HepG2 (cell line): ENCODE measurements around the gene GSTT2. TPM values are rescaled to one million over a fixed set of nuclear protein-coding genes. Genes with fewer than 3 reads are reported as not detected.

Experiments
- AGO2 ChIP-seq: fragments of 200-400 bp; formaldehyde crosslinking; optimal IDR thresholded peaks from 2 replicates; pipeline ENCODE3; 2017; ENCODE audit warnings: mild to moderate bottlenecking, low read depth, low read length, moderate library complexity
- ELF1 ChIP-seq: sonication (generic); formaldehyde crosslinking; IDR thresholded peaks from 2 replicates; pipeline ENCODE4 v1.4.0; 2020; ENCODE audit warnings: missing genetic modification reagents
- HDAC6 ChIP-seq: fragments of 200-600 bp; sonication (generic); IDR thresholded peaks from 2 replicates; pipeline ENCODE4 v1.7.0; 2017; ENCODE audit warnings: mild to moderate bottlenecking, antibody characterized with exemption, low read length, low read depth
- HHEX ChIP-seq: IDR thresholded peaks from 2 replicates; pipeline ENCODE4 v1.6.1; 2016; ENCODE audit warnings: control low read depth
- HOXA3 ChIP-seq: sonication (generic); formaldehyde crosslinking; IDR thresholded peaks from 2 replicates; pipeline ENCODE4 v1.5.0; 2020; ENCODE audit warnings: missing genetic modification reagents
- SAP130 ChIP-seq: IDR thresholded peaks from 2 replicates; pipeline ENCODE4 v1.6.1; 2016; ENCODE audit warnings: low read depth
- SNAI1 ChIP-seq: sonication (generic); formaldehyde crosslinking; IDR thresholded peaks from 2 replicates; pipeline ENCODE4 v1.5.0; 2020; ENCODE audit warnings: mild to moderate bottlenecking, missing genetic modification reagents, borderline replicate concordance
- STAG1 ChIP-seq: sonication (generic); formaldehyde crosslinking; IDR thresholded peaks from 2 replicates; pipeline ENCODE4 v1.4.0; 2020; ENCODE audit warnings: missing genetic modification reagents
- TCF7L2 ChIP-seq: IDR thresholded peaks from 2 replicates; pipeline ENCODE4 v1.6.1; 2011; ENCODE audit warnings: mild to moderate bottlenecking, low read depth, low read length, moderate library complexity
- ZNF407 ChIP-seq: sonication (generic); formaldehyde crosslinking; IDR thresholded peaks from one replicate; pipeline ENCODE4 v1.5.1; 2020; ENCODE audit warnings: mild to moderate bottlenecking, missing genetic modification reagents; ENCODE audit errors: not compliant biosample characterization
- ZNF496 ChIP-seq: sonication (generic); formaldehyde crosslinking; IDR thresholded peaks from 2 replicates; pipeline ENCODE4 v1.8.1; 2023; ENCODE audit warnings: mild to moderate bottlenecking, moderate library complexity, missing genetic modification reagents; ENCODE audit not compliant: insufficient replicate concordance
- ZNF580 ChIP-seq: IDR thresholded peaks from 2 replicates; pipeline ENCODE4 v1.6.1; 2016; ENCODE audit warnings: low read depth, borderline replicate concordance
- ZNF761 ChIP-seq: sonication (generic); formaldehyde crosslinking; conservative IDR thresholded peaks from 2 replicates; pipeline ENCODE4 v1.4.0; 2020; ENCODE audit warnings: mild to moderate bottlenecking, missing genetic modification reagents
- polyA plus RNA-seq, 8 experiments: library from polyadenylated mRNA; depleted of rRNA in 3 of 8; stranded (reverse) in 7 of 8; unstranded in 1 of 8; fragments of >200 nt; fragmentation: Illumina TruSeq in 4 of 8; extraction: Trizol in 4 of 8; gene quantifications; 2 replicates each; pipeline versions ENCODE4 v1.2.1 to v1.2.3, GENCODE V29; 2011 to 2016; ENCODE audit warnings: low read depth in 4 of 8, missing spikeins in 1 of 8, mixed read lengths in 1 of 8; ENCODE audit not compliant: insufficient read depth in 1 of 8
- total RNA-seq, 5 experiments: library from RNA; depleted of rRNA; stranded (reverse); fragments of >200 nt; fragmentation: Illumina TruSeq; extraction: Trizol; gene quantifications; 2 replicates each; pipeline ENCODE4 v1.2.3, GENCODE V29; 2016; ENCODE audit warnings: low read depth in 1 of 5
- TF ChIP-seq, protein P1 (sequence below): sonication (generic); formaldehyde crosslinking; IDR thresholded peaks from 2 replicates; pipeline ENCODE4 v1.4.0; 2020; ENCODE audit warnings: missing genetic modification reagents, borderline replicate concordance

The GSTT2 gene
- total and polyA plus RNA-seq, 2 of the 13 experiments (the other 11 are each of a cell fraction or from before 2014, with no cell fraction given) = not detected

GRCh38 chr22:24010018-24010391, 30.1 kb downstream of the GSTT2 start (continued):
- TF ChIP-seq, protein P1, sequence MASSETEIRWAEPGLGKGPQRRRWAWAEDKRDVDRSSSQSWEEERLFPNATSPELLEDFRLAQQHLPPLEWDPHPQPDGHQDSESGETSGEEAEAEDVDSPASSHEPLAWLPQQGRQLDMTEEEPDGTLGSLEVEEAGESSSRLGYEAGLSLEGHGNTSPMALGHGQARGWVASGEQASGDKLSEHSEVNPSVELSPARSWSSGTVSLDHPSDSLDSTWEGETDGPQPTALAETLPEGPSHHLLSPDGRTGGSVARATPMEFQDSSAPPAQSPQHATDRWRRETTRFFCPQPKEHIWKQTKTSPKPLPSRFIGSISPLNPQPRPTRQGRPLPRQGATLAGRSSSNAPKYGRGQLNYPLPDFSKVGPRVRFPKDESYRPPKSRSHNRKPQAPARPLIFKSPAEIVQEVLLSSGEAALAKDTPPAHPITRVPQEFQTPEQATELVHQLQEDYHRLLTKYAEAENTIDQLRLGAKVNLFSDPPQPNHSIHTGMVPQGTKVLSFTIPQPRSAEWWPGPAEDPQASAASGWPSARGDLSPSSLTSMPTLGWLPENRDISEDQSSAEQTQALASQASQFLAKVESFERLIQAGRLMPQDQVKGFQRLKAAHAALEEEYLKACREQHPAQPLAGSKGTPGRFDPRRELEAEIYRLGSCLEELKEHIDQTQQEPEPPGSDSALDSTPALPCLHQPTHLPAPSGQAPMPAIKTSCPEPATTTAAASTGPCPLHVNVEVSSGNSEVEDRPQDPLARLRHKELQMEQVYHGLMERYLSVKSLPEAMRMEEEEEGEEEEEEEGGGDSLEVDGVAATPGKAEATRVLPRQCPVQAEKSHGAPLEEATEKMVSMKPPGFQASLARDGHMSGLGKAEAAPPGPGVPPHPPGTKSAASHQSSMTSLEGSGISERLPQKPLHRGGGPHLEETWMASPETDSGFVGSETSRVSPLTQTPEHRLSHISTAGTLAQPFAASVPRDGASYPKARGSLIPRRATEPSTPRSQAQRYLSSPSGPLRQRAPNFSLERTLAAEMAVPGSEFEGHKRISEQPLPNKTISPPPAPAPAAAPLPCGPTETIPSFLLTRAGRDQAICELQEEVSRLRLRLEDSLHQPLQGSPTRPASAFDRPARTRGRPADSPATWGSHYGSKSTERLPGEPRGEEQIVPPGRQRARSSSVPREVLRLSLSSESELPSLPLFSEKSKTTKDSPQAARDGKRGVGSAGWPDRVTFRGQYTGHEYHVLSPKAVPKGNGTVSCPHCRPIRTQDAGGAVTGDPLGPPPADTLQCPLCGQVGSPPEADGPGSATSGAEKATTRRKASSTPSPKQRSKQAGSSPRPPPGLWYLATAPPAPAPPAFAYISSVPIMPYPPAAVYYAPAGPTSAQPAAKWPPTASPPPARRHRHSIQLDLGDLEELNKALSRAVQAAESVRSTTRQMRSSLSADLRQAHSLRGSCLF (CRISPR knock-in tag) = no peak
- TF ChIP-seq ELF1 (no peak), HOXA3 (CRISPR knock-in tag) (no peak), SNAI1 (peak; percentile 23; the same call in 1 of the 2 replicates), ZNF580 (CRISPR knock-in tag) (no peak), TCF7L2 (no peak), SAP130 (CRISPR knock-in tag) (0 out of 2 replicates have a peak, but pooled peaks have one; percentile 8), HHEX (CRISPR knock-in tag) (no peak), ZNF496 (CRISPR knock-in tag) (no peak), ZNF407 (CRISPR knock-in tag) (no peak), HDAC6 (no peak), AGO2 (peak; percentile 15), STAG1 (no peak), ZNF761 (no peak)
